ENCODE data around the gene NPBWR2. TPM values are rescaled to one million over a fixed set of nuclear protein-coding genes. Genes with fewer than 3 reads are reported as not detected.

NPBWR2 gene
- total RNA-seq, 4 donors from 2014 or later, result not detected

- no peaks in the 10 kb centered on the region for H3K36me3 ChIP-seq
- TF ChIP-seq CTCF (IDR thresholded peaks at IDR 0.05) (no peak), POLR2A (IDR thresholded peaks at IDR 0.05) (no peak)
- H3K4me3 ChIP-seq, result no peak overlapping the region
- no peaks in the 10 kb centered on the region for H3K27me3 ChIP-seq
- no peak for DNase-seq
- H3K27ac ChIP-seq, result no peak overlapping the region
- peaks cover 0 to 18% of the 10 kb centered on the region in 2 donors for H3K4me1 ChIP-seq
- intact Hi-C loops (cut with DNase I; ENCODE audit: low total_unique reads), result no loop called here
- no peaks in the 10 kb centered on the region for H3K9me3 ChIP-seq
Observed at GRCh38 chr20:64067005-64067632, 40.2 kb downstream of the NPBWR2 start.

- DNase-seq, result no peak
- no peaks in the 10 kb centered on the region for H3K27me3 ChIP-seq
- no peaks in the 10 kb centered on the region for H3K9me3 ChIP-seq
- H3K4me3 ChIP-seq, result no peak overlapping the region
- intact Hi-C loops (cut with DNase I; ENCODE audit: low total_unique reads), result no loop called here
- H3K4me1 ChIP-seq, result peaks cover 0 to 20% of the 10 kb centered on the region in 2 donors
- TF ChIP-seq CTCF (IDR thresholded peaks at IDR 0.05), result no peak
- TF ChIP-seq POLR2A (IDR thresholded peaks at IDR 0.05), result no peak
- H3K36me3 ChIP-seq, result no peaks in the 10 kb centered on the region
- no peak overlapping the region for H3K27ac ChIP-seq
Observed at GRCh38 chr20:64065974-64066343, 41.4 kb downstream of the NPBWR2 start.

- no peak for DNase-seq
- H3K27me3 ChIP-seq, result no peaks in the 10 kb centered on the region
- TF ChIP-seq CTCF (IDR thresholded peaks at IDR 0.05) (no peak), POLR2A (IDR thresholded peaks at IDR 0.05) (no peak)
- no peaks in the 10 kb centered on the region for H3K9me3 ChIP-seq
- intact Hi-C loops (cut with DNase I; ENCODE audit: low total_unique reads), result no loop called here
- no peak overlapping the region for H3K27ac ChIP-seq
- H3K36me3 ChIP-seq, result no peaks in the 10 kb centered on the region
- peaks cover 0 to 20% of the 10 kb centered on the region in 2 donors for H3K4me1 ChIP-seq
- no peak overlapping the region for H3K4me3 ChIP-seq
Observed at GRCh38 chr20:64065062-64065973, 42.0 kb downstream of the NPBWR2 start.

GRCh38 chr20:64064145-64064698 is 43.1 kb downstream of the NPBWR2 start:
- Histone ChIP-seq H3K27me3 (no peaks in the 10 kb centered on the region), H3K4me3 (peak overlapping the region; percentile 78 to 92), H3K36me3 (no peaks in the 10 kb centered on the region), H3K4me1 (peaks cover 0 to 20% of the 10 kb centered on the region in 2 donors), H3K27ac (peak overlapping the region in 1 of 2 donors; percentile 81), H3K9me3 (no peaks in the 10 kb centered on the region)
- no peak for DNase-seq
- TF ChIP-seq CTCF (IDR thresholded peaks at IDR 0.05) (no peak), POLR2A (IDR thresholded peaks at IDR 0.05) (no peak)
- intact Hi-C loops (cut with DNase I; ENCODE audit: low total_unique reads), result no loop called here
